ENCODE results near the gene ADAMTS18.

GRCh38 chr16:77435272-77435820, 512 bp upstream of the ADAMTS18 start:
- TF ChIP-seq CTCF (conservative IDR thresholded peaks at IDR 0.05; ENCODE audit: low read depth, low read length), result no peak
- TF ChIP-seq EZH2 (IDR thresholded peaks at IDR 0.05; ENCODE audit: borderline replicate concordance, low read depth, low read length, poor library complexity, severe bottlenecking), result no peak

All from A673 (cell line).